ENCODE measurements around the gene NOS1. TPM values are rescaled to one million over a fixed set of nuclear protein-coding genes. Genes with fewer than 3 reads are reported as not detected.

NOS1 gene
- total RNA-seq, 3 donors from 2014 or later = under 0.01 to 0.16 TPM; not detected in 1

- no peak for DNase-seq (ENCODE audit: low spot score in 2 of 2)
- Histone ChIP-seq H3K27me3 (peaks cover 0 to 4% of the 10 kb centered on the region in 2 donors), H3K4me3 (peak overlapping the region in 2 of 3 donors; percentile 36 to 60), H3K36me3 (no peaks in the 10 kb centered on the region), H3K4me1 (no peaks in the 10 kb centered on the region), H3K27ac (no peak overlapping the region), H3K9me3 (no peaks in the 10 kb centered on the region)
- no peak for TF ChIP-seq POLR2A (IDR thresholded peaks at IDR 0.05)
- TF ChIP-seq POLR2AphosphoS5 (IDR thresholded peaks at IDR 0.05) = no peak
- no peak for TF ChIP-seq CTCF (IDR thresholded peaks at IDR 0.05)
- intact Hi-C loops (cut with DNase I; ENCODE audit: low total_unique reads) = no loop called here
Measured at GRCh38 chr12:117334855-117335587, 26.4 kb downstream of the NOS1 start.

DNA sequence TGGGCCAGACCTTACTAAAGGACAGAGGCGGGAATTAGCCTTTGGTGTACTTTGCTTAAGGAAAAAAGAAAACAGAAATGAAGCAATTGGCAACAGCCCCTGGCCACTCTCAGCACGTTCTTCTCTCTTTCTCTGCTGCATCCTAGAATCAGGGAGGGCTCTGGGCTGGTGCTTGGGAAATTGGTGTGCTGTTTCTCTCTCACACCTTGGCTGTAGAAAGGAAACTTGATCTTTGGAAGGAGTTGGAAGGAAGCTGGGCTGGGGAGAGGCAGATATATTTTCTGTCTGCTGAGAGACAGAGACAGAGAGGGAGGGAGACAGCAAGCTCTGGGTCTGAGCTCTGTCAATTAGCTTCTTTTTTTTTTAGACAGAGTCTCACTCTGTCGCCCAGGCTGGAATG is 27.4 kb downstream of the NOS1 start:
- DNase-seq (ENCODE audit: low spot score in 2 of 2) = no peak
- intact Hi-C loops (cut with DNase I; ENCODE audit: low total_unique reads) = no loop called here
- TF ChIP-seq POLR2A (IDR thresholded peaks at IDR 0.05) (no peak), CTCF (IDR thresholded peaks at IDR 0.05) (no peak), POLR2AphosphoS5 (IDR thresholded peaks at IDR 0.05) (no peak)
- no peaks in the 10 kb centered on the region for H3K9me3 ChIP-seq
- no peak overlapping the region for H3K27ac ChIP-seq
- H3K27me3 ChIP-seq = peaks cover 0 to 4% of the 10 kb centered on the region in 2 donors
- H3K36me3 ChIP-seq = no peaks in the 10 kb centered on the region
- no peak overlapping the region for H3K4me3 ChIP-seq
- H3K4me1 ChIP-seq = no peaks in the 10 kb centered on the region

- DNase-seq (ENCODE audit: low spot score in 2 of 2) = no peak
- H3K27me3 ChIP-seq = peaks cover 0 to 4% of the 10 kb centered on the region in 2 donors
- H3K27ac ChIP-seq = no peak overlapping the region
- H3K36me3 ChIP-seq = no peaks in the 10 kb centered on the region
- intact Hi-C loops (cut with DNase I; ENCODE audit: low total_unique reads) = no loop called here
- H3K4me3 ChIP-seq = no peak overlapping the region
- H3K4me1 ChIP-seq = no peaks in the 10 kb centered on the region
- H3K9me3 ChIP-seq = no peaks in the 10 kb centered on the region
- TF ChIP-seq CTCF (IDR thresholded peaks at IDR 0.05) (no peak), POLR2A (IDR thresholded peaks at IDR 0.05) (no peak), POLR2AphosphoS5 (IDR thresholded peaks at IDR 0.05) (no peak)
Measured at GRCh38 chr12:117333331-117333881, 28.0 kb downstream of the NOS1 start.

- Histone ChIP-seq H3K36me3 (no peaks in the 10 kb centered on the region), H3K27me3 (peaks cover 0 to 10% of the 10 kb centered on the region in 2 donors), H3K4me1 (no peaks in the 10 kb centered on the region), H3K27ac (no peak overlapping the region), H3K4me3 (no peak overlapping the region), H3K9me3 (no peaks in the 10 kb centered on the region)
- TF ChIP-seq CTCF (IDR thresholded peaks at IDR 0.05) (no peak), POLR2AphosphoS5 (IDR thresholded peaks at IDR 0.05) (no peak), POLR2A (IDR thresholded peaks at IDR 0.05) (no peak)
- intact Hi-C loops (cut with DNase I; ENCODE audit: low total_unique reads) = no loop called here
- no peak for DNase-seq (ENCODE audit: low spot score in 2 of 2)
Measured at GRCh38 chr12:117331691-117332090, 29.7 kb downstream of the NOS1 start.

DNA sequence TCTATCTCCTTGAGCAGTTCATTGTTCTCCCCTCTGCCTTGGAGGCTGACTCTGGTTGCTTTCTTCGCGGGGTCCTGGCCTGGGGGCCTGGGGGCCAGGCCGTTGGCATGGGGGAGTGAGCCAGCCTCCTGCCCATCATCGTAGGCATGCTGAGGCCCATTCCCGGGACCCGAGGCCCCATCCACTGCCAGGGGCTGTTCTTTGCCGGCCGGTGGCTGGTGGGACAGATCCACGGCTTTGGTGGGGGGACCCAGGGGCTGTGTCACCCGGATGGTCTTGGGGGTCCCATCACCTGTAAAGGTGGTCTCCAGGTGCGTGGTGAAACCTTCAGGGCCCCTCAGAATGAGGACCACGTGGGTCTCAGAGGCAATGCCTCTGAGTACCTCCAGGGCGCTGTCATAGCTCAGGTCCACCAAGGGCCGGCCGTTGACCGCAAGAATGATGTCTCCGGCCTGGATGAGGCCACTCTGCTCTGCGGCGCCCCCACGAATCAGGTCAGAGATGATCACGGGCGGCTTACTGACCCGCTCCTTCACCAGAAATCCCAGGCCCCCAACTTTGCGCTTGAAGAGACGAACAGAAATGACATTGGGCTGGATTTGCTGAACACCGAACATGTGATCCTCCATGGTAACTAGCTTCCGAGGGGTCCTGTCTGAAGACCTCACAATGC is 30.8 kb downstream of the NOS1 start:
- Histone ChIP-seq H3K9me3 (no peaks in the 10 kb centered on the region), H3K27ac (no peak overlapping the region), H3K4me1 (no peaks in the 10 kb centered on the region), H3K4me3 (no peak overlapping the region), H3K36me3 (no peaks in the 10 kb centered on the region), H3K27me3 (peaks cover 0 to 11% of the 10 kb centered on the region in 2 donors)
- DNase-seq (ENCODE audit: low spot score in 2 of 2) = no peak
- TF ChIP-seq CTCF (IDR thresholded peaks at IDR 0.05) (no peak), POLR2AphosphoS5 (IDR thresholded peaks at IDR 0.05) (no peak), POLR2A (IDR thresholded peaks at IDR 0.05) (no peak)
- intact Hi-C loops (cut with DNase I; ENCODE audit: low total_unique reads) = no loop called here

Data from breast epithelium (tissue), 4 donors.